Mucosa of descending colon (tissue), 3 donors: Measurements from ENCODE around the gene CACNA2D3. TPM values are rescaled to one million over a fixed set of nuclear protein-coding genes. Genes with fewer than 3 reads are reported as not detected.

Experiments
- ATAC-seq: fragments of 200-7000 bp; cut with Tn5 transposase; one replicate; pipeline ENCODE4 v1.9.1; 2020; ENCODE audit warnings: mild to moderate bottlenecking, moderate library complexity
- DNase-seq, 3 donors: peaks; one replicate each; pipeline ENCODE4 v3.0.0-alpha.2; 2020
- H3K36me3 ChIP-seq: fragments of 200-600 bp; one replicate; pipeline ENCODE4 v1.8.0; 2021; ENCODE audit warnings: low read depth, mild to moderate bottlenecking
- H3K4me1 ChIP-seq: fragments of 200-600 bp; one replicate; pipeline ENCODE4 v1.8.0; 2021; ENCODE audit warnings: low read depth, mild to moderate bottlenecking
- H3K4me3 ChIP-seq: fragments of 200-600 bp; one replicate; pipeline ENCODE4 v1.8.0; 2021; ENCODE audit warnings: mild to moderate bottlenecking
- H3K9me3 ChIP-seq: fragments of 200-600 bp; one replicate; pipeline ENCODE4 v1.8.0; 2021; ENCODE audit warnings: mild to moderate bottlenecking
- CTCF ChIP-seq: fragments of 200-600 bp; IDR thresholded peaks from one replicate; pipeline ENCODE4 v1.8.0; 2022; ENCODE audit warnings: antibody characterized with exemption, mild to moderate bottlenecking
- intact Hi-C, 2 donors: fragments of 100-400 bp; cut with DNase I in 1 of 2; cut with micrococcal nuclease in 1 of 2; formaldehyde crosslinking; loops; one replicate each; pipeline versions ENCODE4 v1.11.0 to v1.11.1; 2022; cut with DNase I, micrococcal nuclease
- total RNA-seq, 3 donors: library from RNA; stranded (reverse); fragmentation: NEBNext Ultra II Directional in 2 of 3; extraction: Animal tissue kit (Norgen Biotek cat#: 25700) in 2 of 3; gene quantifications; one replicate each; pipeline versions ENCODE4 v1.2.1 to v1.2.4, GENCODE V29; 2021 to 2023
- donor health status: DM: no; HTN: no; CAD: no; lungs with moderate emphysema.
- donor health status: DM: no; HTN: no; CAD: no.
- donor health status: DM: no; HTN: yes; CAD: no.

CACNA2D3 gene
- total RNA-seq, 3 donors from 2014 or later: 0.34 to 3.5 (median 0.55) TPM

GRCh38 chr3:54999159-54999558 is 876.8 kb downstream of the CACNA2D3 start:
- intact Hi-C loops: no loop called here
- TF ChIP-seq CTCF: no peak
- no peak for ATAC-seq
- no peaks in the 10 kb centered on the region for H3K36me3 ChIP-seq
- no peak for DNase-seq
- no peaks in the 10 kb centered on the region for H3K4me1 ChIP-seq
- H3K4me3 ChIP-seq: no peak overlapping the region
- H3K9me3 ChIP-seq: no peaks in the 10 kb centered on the region

- Histone ChIP-seq H3K36me3 (no peaks in the 10 kb centered on the region), H3K9me3 (no peaks in the 10 kb centered on the region), H3K4me3 (no peak overlapping the region), H3K4me1 (no peaks in the 10 kb centered on the region)
- no peak for DNase-seq
- no peak for ATAC-seq
- intact Hi-C loops: no loop called here
- no peak for TF ChIP-seq CTCF
Observed at GRCh38 chr3:54999811-55000210, 877.5 kb downstream of the CACNA2D3 start.

GRCh38 chr3:55000546-55000945 is 878.2 kb downstream of the CACNA2D3 start:
- no peak overlapping the region for H3K4me3 ChIP-seq
- DNase-seq (peak in 1 of 3 donors; percentile 25), ATAC-seq (peak; percentile 43)

GRCh38 chr3:55000953-55001352 is 878.6 kb downstream of the CACNA2D3 start:
- ATAC-seq (no peak), DNase-seq (no peak)
- no peaks in the 10 kb centered on the region for H3K9me3 ChIP-seq
- no peak overlapping the region for H3K4me3 ChIP-seq
- no peak for TF ChIP-seq CTCF
- no peaks in the 10 kb centered on the region for H3K36me3 ChIP-seq
- H3K4me1 ChIP-seq: no peaks in the 10 kb centered on the region
- intact Hi-C loops: no loop called here

More at GRCh38 chr3:55000546-55000945, 878.2 kb downstream of the CACNA2D3 start:
- H3K4me1 ChIP-seq: no peaks in the 10 kb centered on the region
- intact Hi-C loops: no loop called here
- TF ChIP-seq CTCF: no peak
- H3K9me3 ChIP-seq: no peaks in the 10 kb centered on the region
- H3K36me3 ChIP-seq: no peaks in the 10 kb centered on the region

GRCh38 chr3:55002416-55002930 is 880.1 kb downstream of the CACNA2D3 start:
- H3K4me3 ChIP-seq: no peak overlapping the region
- TF ChIP-seq CTCF: no peak
- intact Hi-C loops: no loop called here
- H3K9me3 ChIP-seq: no peaks in the 10 kb centered on the region
- DNase-seq: no peak
- ATAC-seq: no peak
- no peaks in the 10 kb centered on the region for H3K4me1 ChIP-seq
- no peaks in the 10 kb centered on the region for H3K36me3 ChIP-seq

- no peak for TF ChIP-seq CTCF
- intact Hi-C loops: no loop called here
- Histone ChIP-seq H3K4me3 (no peak overlapping the region), H3K4me1 (no peaks in the 10 kb centered on the region), H3K36me3 (no peaks in the 10 kb centered on the region), H3K9me3 (no peaks in the 10 kb centered on the region)
- no peak for ATAC-seq
- no peak for DNase-seq
Observed at GRCh38 chr3:55006244-55006676, 883.9 kb downstream of the CACNA2D3 start.
